C4-2B (cell line): ENCODE data around the gene MAP3K13.

Experiments used
- ZFX ChIP-seq: fragments of 450-650 bp; IDR thresholded peaks from 2 replicates; pipeline ENCODE4 v1.6.1; 2017
- TF ChIP-seq, protein P1 (sequence below): fragments of 450-650 bp; conservative IDR thresholded peaks from 2 replicates; pipeline ENCODE4 v1.5.1; 2017; ENCODE audit warnings: mild to moderate bottlenecking

DNA sequence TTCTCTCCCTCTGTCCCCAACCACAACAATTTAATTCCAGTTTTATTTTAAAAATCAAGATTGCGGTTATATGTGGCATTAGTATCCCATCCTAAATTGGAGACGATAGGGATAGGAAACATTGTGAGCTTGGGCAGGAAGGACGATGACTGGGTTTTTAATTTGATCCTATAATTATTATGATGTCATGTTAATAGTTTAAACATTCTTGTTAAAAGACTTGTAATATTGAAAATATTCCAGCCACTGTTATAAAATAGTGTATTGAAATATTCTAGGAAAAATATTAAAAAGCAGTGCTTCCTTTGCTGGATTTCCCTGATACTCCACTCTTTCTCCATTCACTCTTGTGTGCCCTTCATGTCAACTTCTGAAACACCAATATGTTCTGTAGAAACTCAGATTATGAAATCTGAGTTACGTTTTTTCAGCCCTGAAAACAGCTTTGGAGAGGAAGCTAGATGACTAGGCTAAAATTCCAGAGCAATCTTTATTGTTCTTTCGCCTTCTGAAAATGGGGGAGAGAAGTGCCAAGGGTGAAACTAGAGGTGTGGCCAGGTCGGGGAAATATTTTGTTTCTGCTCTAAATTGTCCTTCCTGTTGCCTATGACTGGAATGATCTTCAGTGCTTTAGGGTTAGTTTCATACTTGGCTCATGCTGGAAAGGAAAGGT, 46.1 kb upstream of the MAP3K13 start:
- TF ChIP-seq, protein P1, sequence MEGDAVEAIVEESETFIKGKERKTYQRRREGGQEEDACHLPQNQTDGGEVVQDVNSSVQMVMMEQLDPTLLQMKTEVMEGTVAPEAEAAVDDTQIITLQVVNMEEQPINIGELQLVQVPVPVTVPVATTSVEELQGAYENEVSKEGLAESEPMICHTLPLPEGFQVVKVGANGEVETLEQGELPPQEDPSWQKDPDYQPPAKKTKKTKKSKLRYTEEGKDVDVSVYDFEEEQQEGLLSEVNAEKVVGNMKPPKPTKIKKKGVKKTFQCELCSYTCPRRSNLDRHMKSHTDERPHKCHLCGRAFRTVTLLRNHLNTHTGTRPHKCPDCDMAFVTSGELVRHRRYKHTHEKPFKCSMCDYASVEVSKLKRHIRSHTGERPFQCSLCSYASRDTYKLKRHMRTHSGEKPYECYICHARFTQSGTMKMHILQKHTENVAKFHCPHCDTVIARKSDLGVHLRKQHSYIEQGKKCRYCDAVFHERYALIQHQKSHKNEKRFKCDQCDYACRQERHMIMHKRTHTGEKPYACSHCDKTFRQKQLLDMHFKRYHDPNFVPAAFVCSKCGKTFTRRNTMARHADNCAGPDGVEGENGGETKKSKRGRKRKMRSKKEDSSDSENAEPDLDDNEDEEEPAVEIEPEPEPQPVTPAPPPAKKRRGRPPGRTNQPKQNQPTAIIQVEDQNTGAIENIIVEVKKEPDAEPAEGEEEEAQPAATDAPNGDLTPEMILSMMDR = no peak
- no peak for TF ChIP-seq ZFX
